A549 (cell line): Measurements from ENCODE around the gene SIAH3. TPM values are rescaled to one million over a fixed set of nuclear protein-coding genes. Genes with fewer than 3 reads are reported as not detected.

Experiments used
- ATAC-seq, 2 experiments: fragments of 200-7000 bp in 1 of 2; fragments of >200 bp in 1 of 2; cut with Nextera tagmentation in 1 of 2; cut with Tn5 transposase in 1 of 2; 3 replicates each; pipeline versions ENCODE4 v1.8.0 to v1.9.1; 2018 to 2020; ENCODE audit warnings: mild to moderate bottlenecking in 1 of 2, moderate library complexity in 1 of 2
- CTCF ChIA-PET: fragments of 300-600 bp; sonication (Branson Sonifier 250); formaldehyde crosslinking; extraction: SDS; loops from one replicate; lab custom pipeline; 2021; ENCODE audit warnings: antibody characterized with exemption, inconsistent platforms; lab: Yijun Ruan, JAX
- POLR2A ChIA-PET: fragments of 350-600 bp; formaldehyde crosslinking; extraction: SDS; loops from one replicate; lab custom pipeline; 2021; ENCODE audit warnings: antibody characterized with exemption, inconsistent platforms; lab: Yijun Ruan, JAX
- DNase-seq, 2 experiments: peaks; one replicate each; pipeline versions ENCODE4 v3.0.0 to v3.0.0-alpha.2; 2011 to 2016; ENCODE audit warnings: low read depth in 1 of 2, low spot score in 1 of 2
- FAIRE-seq: peaks from 2 replicates; lab custom pipeline; 2011; peaks lifted over from hg19 to GRCh38; lab: Jason Lieb, UNC
- H3K27ac ChIP-seq, 2 experiments: fragments of >200 bp; sonication (Bioruptor Twin); formaldehyde crosslinking; 3 replicates each; pipeline ENCODE4 v1.5.1; 2016 to 2017
- H3K4me1 ChIP-seq: fragments of >200 bp; sonication (Bioruptor Twin); formaldehyde crosslinking; 3 replicates; pipeline ENCODE4 v1.6.1; 2016
- H3K4me2 ChIP-seq: fragments of >200 bp; sonication (Bioruptor Twin); formaldehyde crosslinking; 3 replicates; pipeline ENCODE4 v1.6.1; 2016
- H3K4me3 ChIP-seq: fragments of >200 bp; sonication (Bioruptor Twin); formaldehyde crosslinking; 3 replicates; pipeline ENCODE4 v1.5.1; 2016
- H3K9me3 ChIP-seq: fragments of >200 bp; sonication (Bioruptor Twin); formaldehyde crosslinking; 3 replicates; pipeline ENCODE4 v1.6.1; 2016
- CBX8 ChIP-seq: fragments of 200-600 bp; sonication (generic); IDR thresholded peaks from 2 replicates; pipeline ENCODE4 v1.6.1; 2016
- CHD2 ChIP-seq: fragments of 150-350 bp; IDR thresholded peaks from 2 replicates; pipeline ENCODE4 v1.6.1; 2014; ENCODE audit warnings: low read length; ENCODE audit not compliant: partially characterized antibody
- CHD4 ChIP-seq: fragments of 200-600 bp; sonication (generic); IDR thresholded peaks from 2 replicates; pipeline ENCODE4 v1.6.1; 2016; ENCODE audit warnings: antibody characterized with exemption, mild to moderate bottlenecking, borderline replicate concordance
- EHMT2 ChIP-seq: fragments of 200-600 bp; sonication (generic); IDR thresholded peaks from 2 replicates; pipeline ENCODE4 v1.6.1; 2016; ENCODE audit warnings: antibody characterized with exemption, low read depth, mild to moderate bottlenecking, moderate library complexity
- FOSB ChIP-seq: fragments of 250-450 bp; sonication (Bioruptor Pico); IDR thresholded peaks from 2 replicates; pipeline ENCODE4 v1.5.0; 2020; ENCODE audit warnings: mild to moderate bottlenecking, moderate library complexity
- HEYL ChIP-seq: fragments of 250-450 bp; sonication (Bioruptor Pico); IDR thresholded peaks from 2 replicates; pipeline ENCODE4 v1.8.0; 2021; ENCODE audit warnings: mild to moderate bottlenecking, moderate library complexity
- HOXA7 ChIP-seq: fragments of 250-450 bp; sonication (Bioruptor Pico); IDR thresholded peaks from 2 replicates; pipeline ENCODE4 v1.5.0; 2020; ENCODE audit warnings: mild to moderate bottlenecking, moderate library complexity
- HOXB13 ChIP-seq: fragments of 250-450 bp; sonication (Bioruptor Pico); IDR thresholded peaks from 2 replicates; pipeline ENCODE4 v1.5.0; 2020; ENCODE audit warnings: low read depth, mild to moderate bottlenecking, moderate library complexity
- JUN ChIP-seq, 2 experiments: fragments of >200 bp; sonication (Bioruptor Twin); formaldehyde crosslinking; IDR thresholded peaks; 2 replicates in 1 of 2; 3 replicates in 1 of 2; pipeline ENCODE4 v1.6.1; 2016 to 2017
- KDM5A ChIP-seq: fragments of 200-600 bp; sonication (generic); IDR thresholded peaks from 2 replicates; pipeline ENCODE4 v1.6.1; 2016; ENCODE audit warnings: antibody characterized with exemption, mild to moderate bottlenecking
- MAFK ChIP-seq: fragments of 450-650 bp; IDR thresholded peaks from 2 replicates; pipeline ENCODE4 v1.6.1; 2014; ENCODE audit not compliant: partially characterized antibody
- NFE2L2 ChIP-seq: fragments of 150-350 bp; conservative IDR thresholded peaks from 2 replicates; pipeline ENCODE4 v1.6.1; 2014; ENCODE audit warnings: low read length
- NR3C1 ChIP-seq: fragments of >200 bp; sonication (Bioruptor Twin); formaldehyde crosslinking; IDR thresholded peaks from 3 replicates; pipeline ENCODE4 v1.6.1; 2017
- POLR2AphosphoS2 ChIP-seq: conservative IDR thresholded peaks from 2 replicates; pipeline ENCODE4 v1.6.1; 2012; ENCODE audit warnings: low read length, improper control_type of control experiment, inconsistent platforms
- RARB ChIP-seq: fragments of 250-450 bp; sonication (Bioruptor Pico); IDR thresholded peaks from 2 replicates; pipeline ENCODE4 v1.8.0; 2021; ENCODE audit warnings: mild to moderate bottlenecking, moderate library complexity
- RCOR1 ChIP-seq: fragments of 150-350 bp; IDR thresholded peaks from 2 replicates; pipeline ENCODE4 v1.6.1; 2014; ENCODE audit warnings: antibody characterized with exemption, low read length, low read depth
- RFX5 ChIP-seq: fragments of 450-650 bp; IDR thresholded peaks from 2 replicates; pipeline ENCODE4 v1.7.1; 2014; ENCODE audit warnings: antibody characterized with exemption, mild to moderate bottlenecking, moderate library complexity
- SMC3 ChIP-seq: fragments of >200 bp; sonication (Bioruptor Twin); formaldehyde crosslinking; IDR thresholded peaks from 3 replicates; pipeline ENCODE4 v1.6.1; 2018; ENCODE audit warnings: inconsistent platforms
- SREBF2 ChIP-seq: fragments of 450-650 bp; IDR thresholded peaks from 2 replicates; pipeline ENCODE4 v1.6.1; 2014; ENCODE audit warnings: mild to moderate bottlenecking, moderate library complexity
- ZC3H11A ChIP-seq: fragments of 450-650 bp; IDR thresholded peaks from 2 replicates; pipeline ENCODE4 v1.6.1; 2014; ENCODE audit warnings: antibody characterized with exemption, mild to moderate bottlenecking
- ZFP36 ChIP-seq: fragments of 450-650 bp; IDR thresholded peaks from 2 replicates; pipeline ENCODE4 v1.6.1; 2014; ENCODE audit warnings: borderline replicate concordance; ENCODE audit not compliant: partially characterized antibody
- ZSCAN20 ChIP-seq: fragments of 250-450 bp; sonication (Bioruptor Pico); IDR thresholded peaks from 2 replicates; pipeline ENCODE4 v1.8.0; 2022; ENCODE audit warnings: mild to moderate bottlenecking, moderate library complexity
- WGBS: methylation state at CpG from one replicate; pipeline ENCODE4 v1.1.6; 2017; ENCODE audit errors: missing lambda C conversion rate; 5-methylcytosine and 5-hydroxymethylcytosine counted together
- polyA plus RNA-seq, 4 experiments: library from polyadenylated mRNA; depleted of rRNA in 3 of 4; stranded (reverse); fragments of >200 nt; fragmentation: RNase III in 1 of 4; extraction: RNeasy Plus Mini Kit Qiagen cat#74134 plus additional on column Dnase treatment in 1 of 4; gene quantifications; 2 replicates in 3 of 4; 3 replicates in 1 of 4; pipeline ENCODE4 v1.2.3, GENCODE V29; 2011 to 2017
- TF ChIP-seq, protein P1 (sequence below): fragments of >200 bp; sonication (Bioruptor Twin); formaldehyde crosslinking; IDR thresholded peaks from 3 replicates; pipeline ENCODE4 v1.6.1; 2016
- TF ChIP-seq, protein P2 (sequence below): fragments of >200 bp; sonication (Bioruptor Twin); formaldehyde crosslinking; IDR thresholded peaks from 2 replicates; pipeline ENCODE4 v1.6.1; 2016
- TF ChIP-seq, protein P3 (sequence below): fragments of >200 bp; sonication (Bioruptor Twin); formaldehyde crosslinking; IDR thresholded peaks from 3 replicates; pipeline ENCODE4 v1.5.1; 2016
- TF ChIP-seq, protein P4 (sequence below): IDR thresholded peaks from 2 replicates; pipeline ENCODE4 v1.6.1; 2012
- TF ChIP-seq, protein P5 (sequence below): fragments of 250-450 bp; sonication (Bioruptor Pico); IDR thresholded peaks from 2 replicates; pipeline ENCODE4 v1.5.0; 2020; ENCODE audit warnings: low read depth, mild to moderate bottlenecking, moderate library complexity
- TF ChIP-seq, protein P6 (sequence below): fragments of 250-450 bp; sonication (Bioruptor Pico); IDR thresholded peaks from 2 replicates; pipeline ENCODE4 v1.5.0; 2021; ENCODE audit warnings: mild to moderate bottlenecking, moderate library complexity, borderline replicate concordance

Gene SIAH3
- polyA plus RNA-seq, 2 of the 4 experiments (the other 2 are of a cell fraction) = not detected

DNA sequence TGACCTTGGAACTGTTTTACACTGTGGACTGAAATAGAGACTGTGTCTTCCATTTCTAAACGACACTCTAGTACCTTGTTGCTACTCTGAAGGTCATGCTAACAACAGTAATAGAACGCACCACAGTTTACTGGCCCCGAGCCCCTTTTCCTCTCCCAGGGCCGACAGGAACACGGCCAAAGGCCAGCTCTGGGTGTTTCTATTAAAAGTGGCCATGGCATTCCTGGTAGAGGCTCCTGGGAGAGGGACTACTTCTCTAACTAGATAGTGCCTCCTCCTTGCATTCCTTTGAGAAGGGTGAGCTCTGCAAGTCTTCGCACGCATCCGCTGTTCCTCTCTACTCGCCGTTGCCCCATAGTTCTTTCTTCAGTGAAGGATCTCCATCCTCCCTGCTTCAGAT is 18.7 kb upstream of the SIAH3 start:
- DNase-seq (no peak), ATAC-seq (no peak), FAIRE-seq (no peak)
- no peak overlapping the region for H3K4me3 ChIP-seq
- CTCF ChIA-PET = no interaction called here
- 64% methylated on average over 10 of the region's 10 CpGs for WGBS
- no peaks in the 10 kb centered on the region for H3K9me3 ChIP-seq
- POLR2A ChIA-PET = no interaction called here
- TF ChIP-seq, protein P1, sequence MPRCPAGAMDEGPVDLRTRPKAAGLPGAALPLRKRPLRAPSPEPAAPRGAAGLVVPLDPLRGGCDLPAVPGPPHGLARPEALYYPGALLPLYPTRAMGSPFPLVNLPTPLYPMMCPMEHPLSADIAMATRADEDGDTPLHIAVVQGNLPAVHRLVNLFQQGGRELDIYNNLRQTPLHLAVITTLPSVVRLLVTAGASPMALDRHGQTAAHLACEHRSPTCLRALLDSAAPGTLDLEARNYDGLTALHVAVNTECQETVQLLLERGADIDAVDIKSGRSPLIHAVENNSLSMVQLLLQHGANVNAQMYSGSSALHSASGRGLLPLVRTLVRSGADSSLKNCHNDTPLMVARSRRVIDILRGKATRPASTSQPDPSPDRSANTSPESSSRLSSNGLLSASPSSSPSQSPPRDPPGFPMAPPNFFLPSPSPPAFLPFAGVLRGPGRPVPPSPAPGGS = no peak
- TF ChIP-seq, protein P2, sequence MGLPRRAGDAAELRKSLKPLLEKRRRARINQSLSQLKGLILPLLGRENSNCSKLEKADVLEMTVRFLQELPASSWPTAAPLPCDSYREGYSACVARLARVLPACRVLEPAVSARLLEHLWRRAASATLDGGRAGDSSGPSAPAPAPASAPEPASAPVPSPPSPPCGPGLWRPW = no peak
- no peak for TF ChIP-seq HEYL
- TF ChIP-seq NFE2L2 = no peak
- TF ChIP-seq RCOR1 = no peak
- TF ChIP-seq RFX5 = no peak
- TF ChIP-seq, all 56 proteins: peak for 0
- Histone ChIP-seq H3K4me2 (no peak overlapping the region), H3K27ac (no peak overlapping the region), H3K4me1 (no peaks in the 10 kb centered on the region)

DNA sequence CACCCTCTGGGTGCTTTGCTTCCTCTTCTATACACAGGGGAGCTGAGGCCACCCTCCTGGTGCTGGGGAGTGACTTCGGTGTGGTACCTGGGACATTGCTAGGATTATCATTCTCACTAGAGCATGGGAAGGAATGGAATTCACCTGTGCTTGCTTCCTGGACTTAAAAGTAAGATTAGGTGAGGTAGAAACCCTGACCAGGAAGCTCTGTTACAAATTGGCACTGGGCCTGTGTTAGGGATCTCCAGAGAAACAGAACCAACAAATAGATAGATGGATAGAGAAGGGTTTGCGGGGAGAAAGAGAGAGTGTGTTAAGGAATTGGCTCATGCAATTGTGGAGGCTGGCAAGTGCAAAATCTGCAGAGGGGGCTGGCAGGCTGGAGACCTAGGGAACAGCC is 13.9 kb upstream of the SIAH3 start:
- no peak for FAIRE-seq

DNA sequence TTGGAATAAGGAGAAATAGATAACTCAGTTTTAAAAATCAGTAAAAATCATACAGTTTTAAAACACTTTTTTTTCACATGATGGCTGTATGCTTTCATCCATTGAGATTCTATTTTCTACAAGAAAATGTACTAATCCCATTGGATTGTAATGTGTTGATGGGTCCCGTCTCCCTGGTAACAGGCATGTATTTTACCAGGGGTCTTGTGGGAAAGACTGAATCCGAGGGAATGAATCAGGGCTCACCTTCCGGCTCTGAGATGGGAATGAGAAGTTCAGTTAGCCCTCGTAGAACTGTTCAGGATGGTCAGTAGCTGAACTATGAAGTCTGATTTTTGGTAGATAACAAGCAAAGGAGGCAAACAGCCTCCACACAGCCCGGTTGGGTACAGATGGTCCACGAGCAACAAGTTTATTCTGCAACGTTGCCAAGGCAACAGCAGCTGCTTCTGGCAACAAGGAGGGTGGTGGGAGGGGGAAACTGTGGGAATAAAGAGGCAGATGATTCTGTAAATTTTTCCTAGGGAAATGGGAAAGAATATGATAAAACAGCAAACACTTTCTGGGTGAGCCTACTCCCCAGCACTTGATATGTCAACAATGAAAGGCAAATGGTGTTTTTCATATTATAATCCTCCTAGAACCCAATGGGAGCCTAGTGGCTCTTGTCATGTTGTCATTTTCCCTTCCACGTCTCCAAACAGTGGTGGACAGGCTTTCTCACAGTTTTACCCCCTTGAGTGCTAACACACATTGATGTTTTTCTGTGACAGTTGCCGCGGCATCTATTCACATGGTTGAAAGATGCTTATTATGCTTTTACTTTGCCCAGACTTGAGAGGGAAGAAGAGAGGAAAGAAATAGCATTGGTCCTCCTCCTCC is 12.4 kb upstream of the SIAH3 start:
- H3K27ac ChIP-seq = no peak overlapping the region
- FAIRE-seq (no peak), DNase-seq (no peak), ATAC-seq (no peak)
- H3K4me3 ChIP-seq = no peak overlapping the region
- TF ChIP-seq CHD2 = no peak
- TF ChIP-seq, protein P3, sequence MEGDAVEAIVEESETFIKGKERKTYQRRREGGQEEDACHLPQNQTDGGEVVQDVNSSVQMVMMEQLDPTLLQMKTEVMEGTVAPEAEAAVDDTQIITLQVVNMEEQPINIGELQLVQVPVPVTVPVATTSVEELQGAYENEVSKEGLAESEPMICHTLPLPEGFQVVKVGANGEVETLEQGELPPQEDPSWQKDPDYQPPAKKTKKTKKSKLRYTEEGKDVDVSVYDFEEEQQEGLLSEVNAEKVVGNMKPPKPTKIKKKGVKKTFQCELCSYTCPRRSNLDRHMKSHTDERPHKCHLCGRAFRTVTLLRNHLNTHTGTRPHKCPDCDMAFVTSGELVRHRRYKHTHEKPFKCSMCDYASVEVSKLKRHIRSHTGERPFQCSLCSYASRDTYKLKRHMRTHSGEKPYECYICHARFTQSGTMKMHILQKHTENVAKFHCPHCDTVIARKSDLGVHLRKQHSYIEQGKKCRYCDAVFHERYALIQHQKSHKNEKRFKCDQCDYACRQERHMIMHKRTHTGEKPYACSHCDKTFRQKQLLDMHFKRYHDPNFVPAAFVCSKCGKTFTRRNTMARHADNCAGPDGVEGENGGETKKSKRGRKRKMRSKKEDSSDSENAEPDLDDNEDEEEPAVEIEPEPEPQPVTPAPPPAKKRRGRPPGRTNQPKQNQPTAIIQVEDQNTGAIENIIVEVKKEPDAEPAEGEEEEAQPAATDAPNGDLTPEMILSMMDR = no peak
- TF ChIP-seq ZC3H11A = no peak
- TF ChIP-seq CHD4 = no peak
- TF ChIP-seq SREBF2 = no peak
- TF ChIP-seq FOSB = no peak
- no peak for TF ChIP-seq EHMT2
- TF ChIP-seq POLR2AphosphoS2 = no peak
- no peak for TF ChIP-seq RARB (CRISPR knock-in tag)
- TF ChIP-seq, protein P4, sequence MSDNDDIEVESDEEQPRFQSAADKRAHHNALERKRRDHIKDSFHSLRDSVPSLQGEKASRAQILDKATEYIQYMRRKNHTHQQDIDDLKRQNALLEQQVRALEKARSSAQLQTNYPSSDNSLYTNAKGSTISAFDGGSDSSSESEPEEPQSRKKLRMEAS = no peak
- no peak for TF ChIP-seq JUN (IDR thresholded peaks at IDR 0.05)
- no peak for TF ChIP-seq ZSCAN20 (CRISPR knock-in tag)
- TF ChIP-seq SMC3 = no peak
- TF ChIP-seq NR3C1 = no peak
- TF ChIP-seq KDM5A = no peak
- TF ChIP-seq MAFK = no peak
- no peak for TF ChIP-seq HOXA7
- TF ChIP-seq CBX8 = no peak
- no peak for TF ChIP-seq HOXB13
- TF ChIP-seq, protein P5, sequence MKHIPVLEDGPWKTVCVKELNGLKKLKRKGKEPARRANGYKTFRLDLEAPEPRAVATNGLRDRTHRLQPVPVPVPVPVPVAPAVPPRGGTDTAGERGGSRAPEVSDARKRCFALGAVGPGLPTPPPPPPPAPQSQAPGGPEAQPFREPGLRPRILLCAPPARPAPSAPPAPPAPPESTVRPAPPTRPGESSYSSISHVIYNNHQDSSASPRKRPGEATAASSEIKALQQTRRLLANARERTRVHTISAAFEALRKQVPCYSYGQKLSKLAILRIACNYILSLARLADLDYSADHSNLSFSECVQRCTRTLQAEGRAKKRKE = no peak
- H3K4me1 ChIP-seq = no peaks in the 10 kb centered on the region
- ChIA-PET CTCF (interaction anchor here (1.1 kb wide), 1 partner anchor 22 kb away, joined by 3 read pairs; no protein-coding TSS in a partner anchor), POLR2A (no interaction called here)
- no peaks in the 10 kb centered on the region for H3K9me3 ChIP-seq
- H3K4me2 ChIP-seq = no peak overlapping the region
- 4% methylated on average over 10 of the region's 10 CpGs for whole genome bisulfite sequencing

More for the DNA sequence above, 13.9 kb upstream of the SIAH3 start:
- Histone ChIP-seq H3K4me3 (no peak overlapping the region), H3K27ac (no peak overlapping the region), H3K9me3 (no peaks in the 10 kb centered on the region), H3K4me2 (no peak overlapping the region), H3K4me1 (no peaks in the 10 kb centered on the region)
- ATAC-seq (no peak), DNase-seq (no peak)
- ChIA-PET CTCF (no interaction called here), POLR2A (no interaction called here)
- TF ChIP-seq ZFP36 = no peak
- TF ChIP-seq, protein P6, sequence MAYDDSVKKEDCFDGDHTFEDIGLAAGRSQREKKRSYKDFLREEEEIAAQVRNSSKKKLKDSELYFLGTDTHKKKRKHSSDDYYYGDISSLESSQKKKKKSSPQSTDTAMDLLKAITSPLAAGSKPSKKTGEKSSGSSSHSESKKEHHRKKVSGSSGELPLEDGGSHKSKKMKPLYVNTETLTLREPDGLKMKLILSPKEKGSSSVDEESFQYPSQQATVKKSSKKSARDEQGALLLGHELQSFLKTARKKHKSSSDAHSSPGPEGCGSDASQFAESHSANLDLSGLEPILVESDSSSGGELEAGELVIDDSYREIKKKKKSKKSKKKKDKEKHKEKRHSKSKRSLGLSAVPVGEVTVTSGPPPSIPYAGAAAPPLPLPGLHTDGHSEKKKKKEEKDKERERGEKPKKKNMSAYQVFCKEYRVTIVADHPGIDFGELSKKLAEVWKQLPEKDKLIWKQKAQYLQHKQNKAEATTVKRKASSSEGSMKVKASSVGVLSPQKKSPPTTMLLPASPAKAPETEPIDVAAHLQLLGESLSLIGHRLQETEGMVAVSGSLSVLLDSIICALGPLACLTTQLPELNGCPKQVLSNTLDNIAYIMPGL (CRISPR knock-in tag) = no peak
- WGBS = 71% methylated on average over 1 of the region's 2 CpGs
